ENCODE data around the gene TPM3. TPM values are rescaled to one million over a fixed set of nuclear protein-coding genes. Genes with fewer than 3 reads are reported as not detected.
"Not testable (repeated sequence)": the region's sequence is repeated elsewhere in the genome, so short reads cannot be mapped to it uniquely, and the experiment has no call there.

Gene TPM3
- polyA plus RNA-seq, 3 donors, result 68.2 to 233 (median 184) TPM

GRCh38 chr1:154141240-154141639 lies 50.7 kb downstream of the TPM3 start:
- H3K27ac ChIP-seq (ENCODE audit: low read depth, low read length), result no peak overlapping the region
- 35 to 48% (median 43%) methylated on average over 3 of the region's 3 CpGs for WGBS, 3 donors

GRCh38 chr1:154137888-154138287 lies 54.0 kb downstream of the TPM3 start:
- no peak overlapping the region for H3K27ac ChIP-seq (ENCODE audit: low read depth, low read length)
- 80 to 87% (median 81%) methylated on average over 3 of the region's 3 CpGs for WGBS, 3 donors

- H3K27ac ChIP-seq (ENCODE audit: low read depth, low read length), result no peak overlapping the region
- WGBS, 3 donors, result 91 to 98% (median 92%) methylated on average over 2 of the region's 2 CpGs
Measured at GRCh38 chr1:154133256-154133655, 58.6 kb downstream of the TPM3 start.

GRCh38 chr1:154129391-154129970 lies 62.4 kb downstream of the TPM3 start:
- WGBS, 3 donors, result 54 to 63% (median 59%) methylated on average over 2 of the region's 2 CpGs
- no peak overlapping the region for H3K27ac ChIP-seq (ENCODE audit: low read depth, low read length)

GRCh38 chr1:154123205-154123604 lies 68.7 kb downstream of the TPM3 start:
- H3K27ac ChIP-seq (ENCODE audit: low read depth, low read length), result not testable (repeated sequence)
- 95 to 96% (median 95%) methylated on average over 11 of the region's 11 CpGs for WGBS, 3 donors

GRCh38 chr1:154117642-154118041 lies 74.3 kb downstream of the TPM3 start:
- H3K27ac ChIP-seq (ENCODE audit: low read depth, low read length), result no peak overlapping the region
- 67 to 85% (median 80%) methylated on average over 5 of the region's 5 CpGs for WGBS, 3 donors

GRCh38 chr1:154115180-154115579 lies 76.7 kb downstream of the TPM3 start:
- H3K27ac ChIP-seq (ENCODE audit: low read depth, low read length), result no peak overlapping the region
- 32 to 44% (median 43%) methylated on average over 1 of the region's 1 CpG for WGBS, 3 donors

Other genes with a start within 250 kb of the TPM3 start
- 10 to 100 TPM; 17.2 to 40.2 (median 37.1) TPM for gene DENND4B, start 245.4 kb downstream of the TPM3 start, polyA plus RNA-seq
- 10 to 100 TPM; 15.4 to 38.1 (median 24.2) TPM for gene CRTC2, start 233.5 kb downstream of the TPM3 start, polyA plus RNA-seq
- 10 to 100 TPM; 44.4 to 95.8 (median 58.5) TPM for gene SLC39A1, start 228.6 kb downstream of the TPM3 start, polyA plus RNA-seq
- gene CREB3L4, start 224.2 kb downstream of the TPM3 start, polyA plus RNA-seq, result 10 to 100 TPM; 10.7 to 12.3 (median 12.1) TPM
- gene JTB, start 214.4 kb downstream of the TPM3 start, polyA plus RNA-seq, result 100 to 1,000 TPM; 159 to 196 (median 178) TPM
- gene RAB13, start 205.8 kb downstream of the TPM3 start, polyA plus RNA-seq, result 100 to 1,000 TPM in 2 of 3 donors, 10 to 100 TPM in 1; 68.2 to 759 (median 165) TPM
- over 10,000 TPM in 2 of 3 donors, 1,000 to 10,000 TPM in 1; 8,955 to 19,190 (median 11,429) TPM for gene RPS27, start 201.3 kb downstream of the TPM3 start, polyA plus RNA-seq
- under 1 TPM in 1 of 3 donors, not detected in 2; 0.02 TPM for gene NUP210L, start 37.0 kb downstream of the TPM3 start, polyA plus RNA-seq
- not detected for gene CFAP141, start 14.2 kb upstream of the TPM3 start, polyA plus RNA-seq
- 10 to 100 TPM; 35.8 to 70.9 (median 67.5) TPM for gene UBAP2L, start 28.9 kb upstream of the TPM3 start, polyA plus RNA-seq
- gene HAX1, start 80.5 kb upstream of the TPM3 start, polyA plus RNA-seq, result 10 to 100 TPM; 79.8 to 96.7 (median 87.2) TPM
- gene AQP10, start 129.0 kb upstream of the TPM3 start, polyA plus RNA-seq, result under 1 TPM in 1 of 3 donors, not detected in 2; 0.07 TPM
- 10 to 100 TPM in 2 of 3 donors, 1 to 10 TPM in 1; 6.4 to 22.7 (median 14.5) TPM for gene ATP8B2, start 133.4 kb upstream of the TPM3 start, polyA plus RNA-seq
- gene IL6R, start 213.2 kb upstream of the TPM3 start, polyA plus RNA-seq, result 10 to 100 TPM in 1 of 3 donors, 1 to 10 TPM in 2; 5.0 to 12.3 (median 7.8) TPM